Ovary (tissue), 9 donors: ENCODE results near the gene CERCAM. TPM values are rescaled to one million over a fixed set of nuclear protein-coding genes. Genes with fewer than 3 reads are reported as not detected.

Experiments
- DNase-seq, 5 donors: peaks; one replicate each; pipeline ENCODE4 v3.0.0-alpha.2; 2019 to 2020
- H3K27ac ChIP-seq, 2 donors: fragments of 200-600 bp; one replicate each; pipeline versions ENCODE4 v1.5.1 to v1.8.0; 2019 to 2022
- H3K27me3 ChIP-seq: fragments of 200-600 bp; one replicate; pipeline ENCODE4 v1.8.0; 2022
- H3K36me3 ChIP-seq: fragments of 200-600 bp; sonication (generic); one replicate; pipeline ENCODE4 v1.5.1; 2019
- H3K4me1 ChIP-seq: one replicate; pipeline ENCODE4 v1.8.1; 2013; ENCODE audit warnings: mild to moderate bottlenecking, moderate library complexity; ENCODE audit not compliant: insufficient read depth
- H3K4me3 ChIP-seq: fragments of 200-600 bp; sonication (generic); one replicate; pipeline ENCODE4 v1.5.1; 2017
- H3K9me3 ChIP-seq, 2 donors: fragments of 200-600 bp in 1 of 2; sonication (generic) in 1 of 2; one replicate each; pipeline versions ENCODE4 v1.5.1 to v1.8.1; 2013 to 2019; ENCODE audit warnings: mild to moderate bottlenecking in 1 of 2, moderate library complexity in 1 of 2
- CTCF ChIP-seq, 3 donors: fragments of 450-650 bp in 2 of 3; fragments of 200-600 bp in 1 of 3; IDR thresholded peaks; one replicate each; pipeline versions ENCODE4 v1.5.1 to v1.8.0; 2016 to 2022; ENCODE audit warnings: antibody characterized with exemption in 3 of 3, mild to moderate bottlenecking in 1 of 3
- EP300 ChIP-seq: sonication (generic); formaldehyde crosslinking; IDR thresholded peaks from one replicate; pipeline ENCODE4 v1.6.1; 2017; ENCODE audit warnings: antibody characterized with exemption
- POLR2A ChIP-seq: fragments of 450-650 bp; IDR thresholded peaks from one replicate; pipeline ENCODE4 v1.6.1; 2017; ENCODE audit warnings: antibody characterized with exemption, mild to moderate bottlenecking, moderate library complexity
- WGBS, 3 donors: extraction: QIAGEN DNeasy Blood & Tissue Kit in 1 of 3; methylation state at CpG; one replicate each; pipeline versions ENCODE4 v1.1.5 to v1.1.7; 2013 to 2017; 5-methylcytosine and 5-hydroxymethylcytosine counted together
- intact Hi-C, 4 donors: fragments of 100-400 bp; cut with DNase I; formaldehyde crosslinking; loops; one replicate each; pipeline versions ENCODE4 v1.11.0 to v1.15.1; 2022 to 2023
- polyA plus RNA-seq, 2 donors: library from polyadenylated mRNA; stranded (reverse); fragments of 200-250 nt in 1 of 2; fragments of 350-450 nt in 1 of 2; fragmentation: Illumina TruSeq in 1 of 2; extraction: RNeasy Lipid Tissue Mini Kit (QIAGEN cat#74804) in 1 of 2; gene quantifications; one replicate each; pipeline ENCODE4 v1.2.3, GENCODE V29; 2013 to 2014
- total RNA-seq, 7 donors: library from RNA; depleted of rRNA in 2 of 7; stranded (reverse); fragments of >200 nt in 2 of 7; fragmentation: NEBNext Ultra II Directional in 3 of 7; extraction: Animal tissue kit (Norgen Biotek cat#: 25700) in 3 of 7; gene quantifications; one replicate each; pipeline versions ENCODE4 v1.1.0 to v1.2.4, GENCODE V29; 2016 to 2023
- donor health status: DM: no; HTN: no; CAD: no; lungs with moderate emphysema.
- donor health status: DM: no; HTN: no; CAD: no.
- donor health status: Bipolar disorder and iron deficiency.
- donor health status: DM: yes; HTN: yes; CAD: no.
- donor health status: DM: no; HTN: no; CAD: no.
- donor health status: DM: yes; HTN: yes; CAD: no.

Gene CERCAM
- total and polyA plus RNA-seq, 9 donors: 19.6 to 63.9 (median 38.1) TPM

GRCh38 chr9:128448746-128449145, 28.1 kb downstream of the CERCAM start:
- Histone ChIP-seq H3K27ac (no peak overlapping the region), H3K36me3 (no peaks in the 10 kb centered on the region), H3K9me3 (no peaks in the 10 kb centered on the region), H3K4me1 (no peaks in the 10 kb centered on the region), H3K4me3 (no peak overlapping the region), H3K27me3 (no peaks in the 10 kb centered on the region)
- WGBS, 3 donors: 94 to 98% (median 95%) methylated on average over 2 of the region's 2 CpGs
- intact Hi-C loops: loop anchor here in 1 of 4 donors (5.0 kb wide), 1 partner anchor 929 kb away; no protein-coding TSS in a partner anchor
- DNase-seq: no peak
- TF ChIP-seq POLR2A (no peak), EP300 (no peak), CTCF (IDR thresholded peaks at IDR 0.05) (no peak)

GRCh38 chr9:128454991-128455390, 34.3 kb downstream of the CERCAM start:
- TF ChIP-seq EP300 (no peak), POLR2A (no peak), CTCF (IDR thresholded peaks at IDR 0.05) (no peak)
- Histone ChIP-seq H3K9me3 (no peaks in the 10 kb centered on the region), H3K4me3 (no peak overlapping the region), H3K27me3 (no peaks in the 10 kb centered on the region), H3K36me3 (no peaks in the 10 kb centered on the region), H3K4me1 (peaks cover 2% of the 10 kb centered on the region), H3K27ac (no peak overlapping the region)
- peak in 2 of 5 donors; percentile 26 to 35 for DNase-seq
- intact Hi-C loops: loop anchor here in 1 of 4 donors (5.0 kb wide), 1 partner anchor 47 kb away; the partner anchor contains the start of gene GLE1
- 82 to 88% (median 83%) methylated on average over 14 of the region's 14 CpGs for WGBS, 3 donors

- WGBS, 3 donors: 0% methylated on average over 26 to 82 of the region's 82 CpGs
- H3K27me3 ChIP-seq: no peaks in the 10 kb centered on the region
- DNase-seq: peak; percentile 98 to 99 (median 99)
- intact Hi-C loops: loop anchor here in 1 of 4 donors (5.0 kb wide), 1 partner anchor 46 kb away; the partner anchor contains the start of gene GLE1
- peak within 1 kb of the TSS in 1 of 2 donors; percentile 73 for H3K27ac ChIP-seq
- TF ChIP-seq EP300 (no peak), POLR2A (peak; percentile 50)
- H3K9me3 ChIP-seq: no peaks in the 10 kb centered on the region
- H3K4me1 ChIP-seq: peaks cover 2% of the 10 kb centered on the region
- H3K4me3 ChIP-seq: peak within 1 kb of the TSS; percentile 56
- no peaks in the 10 kb centered on the region for H3K36me3 ChIP-seq
Observed at GRCh38 chr9:128455849-128456612, 35.4 kb downstream of the CERCAM start, which contains the start of gene ODF2. ODF2 (plus strand) TSS chr9:128456006; CDS start chr9:128456092, 86 bp downstream.

- TF ChIP-seq EP300: no peak
- no peak for TF ChIP-seq POLR2A
- TF ChIP-seq CTCF (IDR thresholded peaks at IDR 0.05): no peak
- WGBS, 3 donors: 0 to 1% (median 0%) methylated on average over 34 to 48 of the region's 48 CpGs
- intact Hi-C loops: loop anchor here in 1 of 4 donors (5.0 kb wide), 1 partner anchor 46 kb away; the partner anchor contains the start of gene GLE1
- peaks cover 2% of the 10 kb centered on the region for H3K4me1 ChIP-seq
- H3K27ac ChIP-seq: peak overlapping the region in 1 of 2 donors; percentile 73
- H3K36me3 ChIP-seq: no peaks in the 10 kb centered on the region
- peak; percentile 58 to 78 (median 69) for DNase-seq
- peak overlapping the region; percentile 56 for H3K4me3 ChIP-seq
- no peaks in the 10 kb centered on the region for H3K27me3 ChIP-seq
- H3K9me3 ChIP-seq: no peaks in the 10 kb centered on the region
Observed at GRCh38 chr9:128456613-128457061, 36.0 kb downstream of the CERCAM start.
